HG02884 (cell line): ENCODE measurements around the gene CTDSPL.

ENCODE experiments used
- ATAC-seq: cut with Tn5 transposase; IDR thresholded peaks from one replicate; pipeline ENCODE4 v1.9.1; 2021; ENCODE audit warnings: mild to moderate bottlenecking, moderate library complexity; ENCODE audit not compliant: unreplicated experiment

CTDSPL gene

GRCh38 chr3:37890522-37890921 is 28.8 kb downstream of the CTDSPL start:
- no peak for ATAC-seq

GRCh38 chr3:37891227-37891626 is 29.5 kb downstream of the CTDSPL start:
- ATAC-seq = no peak

- ATAC-seq = no peak
Observed at GRCh38 chr3:37892927-37893600, 31.4 kb downstream of the CTDSPL start.

GRCh38 chr3:37896827-37897226 is 35.1 kb downstream of the CTDSPL start:
- ATAC-seq = no peak

GRCh38 chr3:37897763-37898162 is 36.1 kb downstream of the CTDSPL start:
- no peak for ATAC-seq

- no peak for ATAC-seq
Observed at GRCh38 chr3:37898424-37898823, 36.7 kb downstream of the CTDSPL start.

GRCh38 chr3:37899101-37899707 is 37.5 kb downstream of the CTDSPL start:
- ATAC-seq = no peak

GRCh38 chr3:37899711-37900306 is 38.1 kb downstream of the CTDSPL start:
- no peak for ATAC-seq

GRCh38 chr3:37901721-37902120 is 40.0 kb downstream of the CTDSPL start:
- no peak for ATAC-seq

- no peak for ATAC-seq
Observed at GRCh38 chr3:37902674-37903073, 41.0 kb downstream of the CTDSPL start.

GRCh38 chr3:37903320-37903719 is 41.6 kb downstream of the CTDSPL start:
- no peak for ATAC-seq

GRCh38 chr3:37903734-37904133 is 42.1 kb downstream of the CTDSPL start:
- no peak for ATAC-seq

- no peak for ATAC-seq
Observed at GRCh38 chr3:37904601-37905000, 42.9 kb downstream of the CTDSPL start.

- no peak for ATAC-seq
Observed at GRCh38 chr3:37905346-37905745, 43.7 kb downstream of the CTDSPL start.

GRCh38 chr3:37905987-37906674 is 44.5 kb downstream of the CTDSPL start:
- no peak for ATAC-seq

- no peak for ATAC-seq
Observed at GRCh38 chr3:37906734-37907282, 45.1 kb downstream of the CTDSPL start.

GRCh38 chr3:37907371-37907770 is 45.7 kb downstream of the CTDSPL start:
- ATAC-seq = no peak

GRCh38 chr3:37907906-37908305 is 46.2 kb downstream of the CTDSPL start:
- peak; percentile 95 for ATAC-seq

- no peak for ATAC-seq
Observed at GRCh38 chr3:37909067-37909911, 47.6 kb downstream of the CTDSPL start.

- ATAC-seq = no peak
Observed at GRCh38 chr3:37910671-37911400, 49.2 kb downstream of the CTDSPL start.
